ENCODE results near the gene C11orf87. TPM values are rescaled to one million over a fixed set of nuclear protein-coding genes. Genes with fewer than 3 reads are reported as not detected.

Gene C11orf87
- total RNA-seq, 2 donors from 2014 or later: not detected

DNA sequence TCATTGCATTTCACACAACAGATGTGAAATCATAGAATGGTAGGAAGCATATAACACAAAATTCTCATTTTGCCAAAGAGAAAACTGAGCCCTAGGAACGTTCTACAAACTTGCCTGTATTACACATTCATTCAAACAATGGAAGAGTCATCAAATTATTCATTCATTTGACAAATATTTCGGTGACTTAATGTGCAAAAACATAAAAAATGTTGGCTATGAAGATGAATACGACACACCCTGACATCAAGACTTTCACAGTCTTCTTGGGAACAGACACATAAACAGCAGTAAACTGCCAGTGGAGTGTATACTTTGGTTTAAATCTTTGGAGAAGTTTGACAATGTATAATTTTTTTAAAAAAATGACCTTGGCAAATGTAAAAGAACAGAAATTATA is 20.4 kb upstream of the C11orf87 start:
- no peak overlapping the region for H3K27ac ChIP-seq (ENCODE audit: low read depth, low read length)
- no peak overlapping the region for H3K4me3 ChIP-seq (ENCODE audit: low read length)
- Mint-ChIP-seq H3K27ac (no peak overlapping the region), H3K36me3 (ENCODE audit: low read depth) (no peaks in the 10 kb centered on the region), H3K27me3 (ENCODE audit: insufficient read depth) (no peaks in the 10 kb centered on the region), H3K9me3 (no peaks in the 10 kb centered on the region), H3K4me1 (no peaks in the 10 kb centered on the region), H3K4me3 (no peak overlapping the region)
- H3K36me3 ChIP-seq (ENCODE audit: control insufficient read depth, insufficient read depth, low read length): no peaks in the 10 kb centered on the region
- WGBS, 2 experiments (ENCODE audit: insufficient coverage in 1 of 2, insufficient read length in 1 of 2): 83% methylated on average over 3 of the region's 3 CpGs; no CpG with 5 or more reads in 1 of the 2 experiments
- H3K27me3 ChIP-seq (ENCODE audit: control insufficient read depth, insufficient read depth, low read length, poor library complexity, severe bottlenecking): no peaks in the 10 kb centered on the region
- H3K4me1 ChIP-seq (ENCODE audit: control insufficient read depth, insufficient read depth, low read length): no peaks in the 10 kb centered on the region
- no peaks in the 10 kb centered on the region for H3K9me3 ChIP-seq (ENCODE audit: control insufficient read depth, low read length)
- no peak for DNase-seq
- TF ChIP-seq, protein P1, sequence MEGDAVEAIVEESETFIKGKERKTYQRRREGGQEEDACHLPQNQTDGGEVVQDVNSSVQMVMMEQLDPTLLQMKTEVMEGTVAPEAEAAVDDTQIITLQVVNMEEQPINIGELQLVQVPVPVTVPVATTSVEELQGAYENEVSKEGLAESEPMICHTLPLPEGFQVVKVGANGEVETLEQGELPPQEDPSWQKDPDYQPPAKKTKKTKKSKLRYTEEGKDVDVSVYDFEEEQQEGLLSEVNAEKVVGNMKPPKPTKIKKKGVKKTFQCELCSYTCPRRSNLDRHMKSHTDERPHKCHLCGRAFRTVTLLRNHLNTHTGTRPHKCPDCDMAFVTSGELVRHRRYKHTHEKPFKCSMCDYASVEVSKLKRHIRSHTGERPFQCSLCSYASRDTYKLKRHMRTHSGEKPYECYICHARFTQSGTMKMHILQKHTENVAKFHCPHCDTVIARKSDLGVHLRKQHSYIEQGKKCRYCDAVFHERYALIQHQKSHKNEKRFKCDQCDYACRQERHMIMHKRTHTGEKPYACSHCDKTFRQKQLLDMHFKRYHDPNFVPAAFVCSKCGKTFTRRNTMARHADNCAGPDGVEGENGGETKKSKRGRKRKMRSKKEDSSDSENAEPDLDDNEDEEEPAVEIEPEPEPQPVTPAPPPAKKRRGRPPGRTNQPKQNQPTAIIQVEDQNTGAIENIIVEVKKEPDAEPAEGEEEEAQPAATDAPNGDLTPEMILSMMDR (conservative IDR thresholded peaks at IDR 0.05): no peak
- no peak overlapping the region for H3K9ac ChIP-seq (ENCODE audit: extremely low read depth, low read length, poor library complexity, severe bottlenecking)

- H3K9ac ChIP-seq (ENCODE audit: extremely low read depth, low read length, poor library complexity, severe bottlenecking): no peak overlapping the region
Observed at GRCh38 chr11:109405671-109406070, 16.3 kb upstream of the C11orf87 start.

GRCh38 chr11:109416601-109417000 is 5.4 kb upstream of the C11orf87 start:
- TF ChIP-seq, protein P1 (conservative IDR thresholded peaks at IDR 0.05): no peak
- H3K9me3 ChIP-seq (ENCODE audit: control insufficient read depth, low read length): no peaks in the 10 kb centered on the region
- peaks cover 29% of the 10 kb centered on the region for H3K27me3 ChIP-seq (ENCODE audit: control insufficient read depth, insufficient read depth, low read length, poor library complexity, severe bottlenecking)
- Mint-ChIP-seq H3K4me3 (no peak overlapping the region), H3K9me3 (no peaks in the 10 kb centered on the region), H3K27ac (no peak overlapping the region), H3K4me1 (no peaks in the 10 kb centered on the region), H3K27me3 (ENCODE audit: insufficient read depth) (peaks cover 33% of the 10 kb centered on the region), H3K36me3 (ENCODE audit: low read depth) (no peaks in the 10 kb centered on the region)
- DNase-seq: no peak
- H3K27ac ChIP-seq (ENCODE audit: low read depth, low read length): no peak overlapping the region
- H3K4me1 ChIP-seq (ENCODE audit: control insufficient read depth, insufficient read depth, low read length): no peaks in the 10 kb centered on the region
- H3K9ac ChIP-seq (ENCODE audit: extremely low read depth, low read length, poor library complexity, severe bottlenecking): no peak overlapping the region
- no peaks in the 10 kb centered on the region for H3K36me3 ChIP-seq (ENCODE audit: control insufficient read depth, insufficient read depth, low read length)
- no peak overlapping the region for H3K4me3 ChIP-seq (ENCODE audit: low read length)
- 94 to 100% methylated on average over 1 to 2 of the region's 2 CpGs for WGBS, 2 experiments (ENCODE audit: insufficient coverage in 1 of 2, insufficient read length in 1 of 2)

More at GRCh38 chr11:109405671-109406070, 16.3 kb upstream of the C11orf87 start:
- Histone ChIP-seq H3K9me3 (ENCODE audit: control insufficient read depth, low read length) (no peaks in the 10 kb centered on the region), H3K4me1 (ENCODE audit: control insufficient read depth, insufficient read depth, low read length) (no peaks in the 10 kb centered on the region), H3K36me3 (ENCODE audit: control insufficient read depth, insufficient read depth, low read length) (no peaks in the 10 kb centered on the region), H3K4me3 (ENCODE audit: low read length) (no peak overlapping the region), H3K27ac (ENCODE audit: low read depth, low read length) (no peak overlapping the region), H3K27me3 (ENCODE audit: control insufficient read depth, insufficient read depth, low read length, poor library complexity, severe bottlenecking) (no peaks in the 10 kb centered on the region)
- TF ChIP-seq, protein P1 (conservative IDR thresholded peaks at IDR 0.05): no peak
- Mint-ChIP-seq H3K27me3 (ENCODE audit: insufficient read depth) (no peaks in the 10 kb centered on the region), H3K27ac (no peak overlapping the region), H3K36me3 (ENCODE audit: low read depth) (no peaks in the 10 kb centered on the region), H3K9me3 (no peaks in the 10 kb centered on the region), H3K4me3 (no peak overlapping the region), H3K4me1 (no peaks in the 10 kb centered on the region)
- no peak for DNase-seq

Measured in endodermal cell (in vitro differentiated cells).